SK-N-MC (cell line): ENCODE measurements around the gene HIBCH.

ENCODE experiments used
- EZH2 ChIP-seq: fragments of 200-600 bp; sonication (generic); IDR thresholded peaks from one replicate; pipeline ENCODE4 v1.6.1; 2017; ENCODE audit warnings: antibody characterized with exemption
- POLR2AphosphoS5 ChIP-seq: IDR thresholded peaks from 2 replicates; pipeline ENCODE4 v1.6.1; 2012; ENCODE audit warnings: mild to moderate bottlenecking, low read depth, low read length, borderline replicate concordance

GRCh38 chr2:190170673-190171072, 149.0 kb downstream of the HIBCH start:
- TF ChIP-seq EZH2 (no peak), POLR2AphosphoS5 (no peak)
